Lower leg skin (tissue), 4 donors: ENCODE measurements around the gene RAP1GAP2. TPM values are rescaled to one million over a fixed set of nuclear protein-coding genes. Genes with fewer than 3 reads are reported as not detected.

Source experiments
- DNase-seq, 2 donors: peaks; one replicate each; pipeline ENCODE4 v3.0.0-alpha.2; 2019; ENCODE audit warnings: low spot score in 2 of 2
- H3K4me3 ChIP-seq: fragments of 200-600 bp; sonication (generic); 2 replicates; pipeline ENCODE4 v1.5.1; 2017; ENCODE audit warnings: mild to moderate bottlenecking, low read depth; ENCODE audit not compliant: poor library complexity, severe bottlenecking
- POLR2A ChIP-seq, 2 donors: fragments of 450-650 bp; IDR thresholded peaks; one replicate each; pipeline ENCODE4 v1.6.1; 2016 to 2017; ENCODE audit warnings: antibody characterized with exemption in 2 of 2, mild to moderate bottlenecking in 1 of 2, moderate library complexity in 1 of 2
- WGBS, 2 donors: methylation state at CpG; one replicate each; pipeline ENCODE4 v1.1.5; 2018; 5-methylcytosine and 5-hydroxymethylcytosine counted together
- intact Hi-C: fragments of 100-400 bp; cut with DNase I; formaldehyde crosslinking; loops from one replicate; pipeline ENCODE4 v1.15.0; 2023; ENCODE audit warnings: low total_unique reads
- total RNA-seq, 4 donors: library from RNA; depleted of rRNA; stranded (reverse); fragments of >200 nt; gene quantifications; one replicate each; pipeline ENCODE4 v1.1.0, GENCODE V29; 2016
- TF ChIP-seq, protein P1 (sequence below), 3 donors: fragments of 450-650 bp; IDR thresholded peaks; one replicate each; pipeline ENCODE4 v1.5.1; 2016; ENCODE audit warnings: antibody characterized with exemption in 3 of 3, mild to moderate bottlenecking in 3 of 3, moderate library complexity in 2 of 3

The RAP1GAP2 gene
- total RNA-seq, 4 donors from 2014 or later, result 9.2 to 15.3 (median 12.8) TPM

DNA sequence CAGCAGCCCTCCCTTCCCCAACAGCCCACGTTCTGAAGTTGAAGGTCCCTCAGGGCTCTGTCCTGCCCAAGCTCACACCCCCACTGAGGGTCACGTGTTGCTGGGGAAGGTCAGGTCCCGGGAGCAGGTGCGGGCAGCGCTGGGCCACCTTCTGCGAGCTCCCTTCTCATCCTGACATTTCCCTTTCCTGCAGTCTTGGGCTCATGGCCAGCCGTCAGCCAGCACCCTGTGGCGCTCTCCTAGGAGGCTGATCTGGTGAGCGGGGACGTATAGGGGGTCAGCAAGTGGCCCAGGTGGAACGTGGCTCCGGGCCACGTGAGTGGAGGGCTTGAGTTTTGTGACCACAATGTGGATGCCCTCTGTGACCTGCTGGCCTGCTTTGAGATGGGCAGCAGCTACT is 73.4 kb downstream of the RAP1GAP2 start:
- DNase-seq, result no peak
- TF ChIP-seq POLR2A (IDR thresholded peaks at IDR 0.05), result no peak
- TF ChIP-seq, protein P1, sequence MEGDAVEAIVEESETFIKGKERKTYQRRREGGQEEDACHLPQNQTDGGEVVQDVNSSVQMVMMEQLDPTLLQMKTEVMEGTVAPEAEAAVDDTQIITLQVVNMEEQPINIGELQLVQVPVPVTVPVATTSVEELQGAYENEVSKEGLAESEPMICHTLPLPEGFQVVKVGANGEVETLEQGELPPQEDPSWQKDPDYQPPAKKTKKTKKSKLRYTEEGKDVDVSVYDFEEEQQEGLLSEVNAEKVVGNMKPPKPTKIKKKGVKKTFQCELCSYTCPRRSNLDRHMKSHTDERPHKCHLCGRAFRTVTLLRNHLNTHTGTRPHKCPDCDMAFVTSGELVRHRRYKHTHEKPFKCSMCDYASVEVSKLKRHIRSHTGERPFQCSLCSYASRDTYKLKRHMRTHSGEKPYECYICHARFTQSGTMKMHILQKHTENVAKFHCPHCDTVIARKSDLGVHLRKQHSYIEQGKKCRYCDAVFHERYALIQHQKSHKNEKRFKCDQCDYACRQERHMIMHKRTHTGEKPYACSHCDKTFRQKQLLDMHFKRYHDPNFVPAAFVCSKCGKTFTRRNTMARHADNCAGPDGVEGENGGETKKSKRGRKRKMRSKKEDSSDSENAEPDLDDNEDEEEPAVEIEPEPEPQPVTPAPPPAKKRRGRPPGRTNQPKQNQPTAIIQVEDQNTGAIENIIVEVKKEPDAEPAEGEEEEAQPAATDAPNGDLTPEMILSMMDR (IDR thresholded peaks at IDR 0.05), result no peak
- 80 to 81% methylated on average over 13 of the region's 13 CpGs for WGBS, 2 donors
- H3K4me3 ChIP-seq, result no peak overlapping the region
- intact Hi-C loops, result no loop called here

- H3K4me3 ChIP-seq, result no peak overlapping the region
- intact Hi-C loops, result no loop called here
- 60 to 69% methylated on average over 7 of the region's 7 CpGs for WGBS, 2 donors
- DNase-seq, result no peak
- TF ChIP-seq, protein P1 (IDR thresholded peaks at IDR 0.05), result no peak
- no peak for TF ChIP-seq POLR2A (IDR thresholded peaks at IDR 0.05)
Measured at GRCh38 chr17:2871205-2871604, 75.0 kb downstream of the RAP1GAP2 start.

DNA sequence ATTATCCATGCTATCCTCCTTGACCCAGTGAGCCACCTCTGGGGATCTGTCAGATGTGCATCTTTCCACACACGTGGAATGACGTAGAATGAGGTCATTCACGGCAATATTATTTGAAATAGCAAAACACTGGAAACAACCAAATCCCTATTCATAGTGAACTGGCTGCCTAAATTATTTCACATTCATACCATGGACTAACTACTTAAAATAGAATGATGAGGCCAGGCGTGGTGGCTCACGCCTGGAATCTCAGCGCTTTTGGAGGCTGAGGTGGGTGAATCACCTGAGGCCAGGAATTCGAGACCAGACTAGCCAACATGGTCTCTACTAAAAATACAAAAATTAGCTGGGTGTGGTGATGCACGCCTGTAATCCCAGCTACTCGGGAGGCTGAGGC is 75.5 kb downstream of the RAP1GAP2 start:
- 69 to 77% methylated on average over 9 of the region's 9 CpGs for WGBS, 2 donors
- no peak overlapping the region for H3K4me3 ChIP-seq
- intact Hi-C loops, result no loop called here
- TF ChIP-seq, protein P1 (IDR thresholded peaks at IDR 0.05), result no peak
- TF ChIP-seq POLR2A (IDR thresholded peaks at IDR 0.05), result no peak
- no peak for DNase-seq

GRCh38 chr17:2872282-2872681 is 76.0 kb downstream of the RAP1GAP2 start:
- intact Hi-C loops, result no loop called here
- 68 to 74% methylated on average over 8 of the region's 8 CpGs for WGBS, 2 donors
- TF ChIP-seq POLR2A (IDR thresholded peaks at IDR 0.05), result no peak
- TF ChIP-seq, protein P1 (IDR thresholded peaks at IDR 0.05), result no peak
- H3K4me3 ChIP-seq, result no peak overlapping the region
- no peak for DNase-seq

DNA sequence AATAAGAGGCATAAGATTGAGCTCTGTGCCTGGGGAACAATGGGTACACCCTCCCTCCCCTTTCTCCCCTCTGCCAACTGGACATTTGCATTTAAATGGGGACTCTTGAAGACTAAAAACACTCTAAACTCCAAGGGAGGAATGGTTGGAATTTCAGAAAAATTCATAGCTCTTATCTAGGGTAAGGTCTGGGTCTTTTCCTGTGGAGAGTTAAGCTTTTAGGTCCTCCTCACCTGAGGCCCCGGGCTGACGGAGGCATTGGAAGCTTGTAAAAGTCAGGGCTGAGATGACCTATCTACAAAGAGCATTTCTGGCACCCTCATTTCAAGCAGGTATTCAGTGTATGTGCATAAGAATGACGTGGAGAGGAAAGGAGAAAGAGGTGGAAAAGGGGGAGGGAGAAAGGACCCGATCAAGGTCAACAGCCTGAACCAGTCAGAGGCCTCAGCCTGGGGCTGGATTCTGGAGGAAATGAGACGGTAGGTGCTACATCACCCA is 78.0 kb downstream of the RAP1GAP2 start:
- no peak for DNase-seq

More for the DNA sequence above, 78.0 kb downstream of the RAP1GAP2 start:
- H3K4me3 ChIP-seq, result no peak overlapping the region
- intact Hi-C loops, result no loop called here
- TF ChIP-seq POLR2A (IDR thresholded peaks at IDR 0.05), result no peak
- TF ChIP-seq, protein P1 (IDR thresholded peaks at IDR 0.05), result no peak
- WGBS, 2 donors, result 39 to 50% methylated on average over 5 of the region's 5 CpGs
